ENCODE measurements around the gene DYNLL2.

- TF ChIP-seq POLR2A (IDR thresholded peaks at IDR 0.05) (no peak), CTCF (IDR thresholded peaks at IDR 0.05) (no peak), POLR2AphosphoS5 (IDR thresholded peaks at IDR 0.05) (no peak), EP300 (IDR thresholded peaks at IDR 0.05; ENCODE audit: low read depth) (no peak)
Measured at GRCh38 chr17:58047376-58048150, 35.7 kb upstream of the DYNLL2 start.
